C1 segment of cervical spinal cord (tissue), 14 donors: Measurements from ENCODE around the gene ATP11A.
"Not testable (repeated sequence)": the region's sequence is repeated elsewhere in the genome, so short reads cannot be mapped to it uniquely, and the experiment has no call there.

ENCODE experiments used
- DNase-seq, 14 donors: peaks; one replicate each; lab custom pipeline; 2025; lab: John Stamatoyannopoulos, UW

The ATP11A gene

DNA sequence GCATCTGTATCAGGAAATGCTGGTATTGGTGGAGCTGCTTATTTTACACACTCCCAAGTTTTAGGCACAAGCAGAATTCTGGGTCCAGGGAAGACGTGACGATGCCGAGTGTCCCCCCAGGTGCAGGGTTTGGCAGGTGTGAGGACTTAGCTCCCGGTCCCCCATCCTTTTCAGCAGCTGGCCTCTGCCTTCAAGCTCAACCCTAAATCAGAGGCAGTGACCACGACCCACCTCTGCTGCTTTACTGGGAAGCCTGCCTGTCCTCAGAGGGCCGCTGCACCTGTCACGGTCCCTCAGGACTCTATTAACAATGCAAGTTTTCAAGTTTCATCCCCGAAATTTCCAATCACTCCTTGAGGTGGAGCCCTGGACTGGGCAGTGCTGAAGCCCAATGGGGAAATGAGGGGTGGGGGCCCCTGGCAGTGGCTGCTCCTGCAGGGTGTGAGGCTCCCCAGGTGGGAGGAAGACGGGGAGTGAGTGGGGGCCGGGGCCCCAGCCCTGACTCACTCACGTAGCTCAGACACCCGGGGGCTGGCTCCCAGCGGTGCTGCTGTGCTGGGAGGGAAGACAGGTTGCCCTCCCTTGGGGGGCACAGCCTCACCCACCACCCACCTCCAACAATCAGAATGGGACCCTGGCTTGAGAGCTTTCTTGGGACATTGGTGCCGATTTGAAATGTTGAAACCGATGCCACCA, 186.6 kb downstream of the ATP11A start:
- DNase-seq, result no peak

DNA sequence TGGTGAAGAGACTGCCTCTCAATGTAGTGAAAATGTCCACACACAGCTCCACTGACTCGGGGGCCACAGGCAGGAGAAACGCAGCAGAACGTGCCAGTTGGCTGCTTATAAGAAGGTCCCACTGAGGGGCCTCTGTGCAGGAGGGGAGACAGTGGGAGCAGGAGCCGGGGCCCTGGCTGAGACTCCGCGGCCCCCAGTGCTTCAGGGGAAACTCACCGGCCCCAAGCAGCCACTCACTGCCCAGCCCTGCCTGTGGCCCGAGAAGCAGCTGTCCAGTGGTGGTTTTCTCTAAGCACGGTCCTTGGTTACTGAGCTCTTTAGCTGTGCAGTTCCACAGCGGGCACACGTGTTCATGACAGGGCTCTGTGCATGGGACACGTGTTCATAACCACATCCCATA, 187.2 kb downstream of the ATP11A start:
- DNase-seq, result no peak

GRCh38 chr13:112877539-112877938, 187.7 kb downstream of the ATP11A start:
- DNase-seq, result no peak

DNA sequence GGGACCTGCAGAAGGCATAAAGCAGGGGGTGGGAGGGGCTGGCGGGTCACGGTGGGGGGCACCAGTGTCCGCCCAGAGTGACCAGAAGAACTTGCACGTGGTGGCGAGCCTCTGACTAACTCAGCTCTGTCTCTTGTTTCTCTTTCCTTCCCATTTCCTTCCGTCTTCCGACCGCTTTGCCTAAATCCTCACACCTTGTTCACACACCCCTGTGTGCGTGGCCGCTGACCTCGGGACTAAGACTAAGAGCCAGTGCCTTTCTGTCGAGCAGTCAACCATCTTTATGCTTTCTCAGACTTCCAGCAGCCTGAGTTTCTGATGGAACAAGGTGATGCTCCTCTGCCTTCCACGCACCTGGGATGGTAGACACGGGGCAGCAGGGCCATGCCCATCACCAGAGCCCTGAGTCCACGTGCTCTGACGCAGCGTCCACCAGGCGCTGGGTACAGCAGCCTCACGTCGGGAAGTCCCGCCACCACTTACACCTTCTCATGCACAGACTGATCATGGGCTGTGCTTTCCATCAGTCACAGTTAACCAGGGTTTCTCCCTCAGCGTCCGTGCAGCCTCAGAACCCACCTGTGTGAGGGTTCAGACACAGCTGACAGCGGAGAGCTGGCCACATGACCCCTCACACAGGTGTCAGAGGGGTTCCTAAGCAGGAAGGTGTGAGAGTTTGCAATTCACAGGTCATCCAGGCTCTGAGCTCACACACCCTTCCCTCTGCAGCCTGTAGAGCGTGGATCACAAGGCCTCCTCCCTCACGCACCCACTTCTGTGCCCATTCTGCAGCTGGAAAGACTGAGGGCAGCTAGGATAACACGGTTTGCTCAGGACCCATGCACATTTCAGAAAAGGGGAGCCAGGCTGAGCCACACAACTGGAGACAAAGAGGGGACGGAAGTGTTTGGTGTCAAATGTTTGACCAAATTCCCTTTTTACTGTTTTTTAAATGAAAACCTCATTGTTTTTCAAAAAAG, 188.4 kb downstream of the ATP11A start:
- DNase-seq, result no peak

DNA sequence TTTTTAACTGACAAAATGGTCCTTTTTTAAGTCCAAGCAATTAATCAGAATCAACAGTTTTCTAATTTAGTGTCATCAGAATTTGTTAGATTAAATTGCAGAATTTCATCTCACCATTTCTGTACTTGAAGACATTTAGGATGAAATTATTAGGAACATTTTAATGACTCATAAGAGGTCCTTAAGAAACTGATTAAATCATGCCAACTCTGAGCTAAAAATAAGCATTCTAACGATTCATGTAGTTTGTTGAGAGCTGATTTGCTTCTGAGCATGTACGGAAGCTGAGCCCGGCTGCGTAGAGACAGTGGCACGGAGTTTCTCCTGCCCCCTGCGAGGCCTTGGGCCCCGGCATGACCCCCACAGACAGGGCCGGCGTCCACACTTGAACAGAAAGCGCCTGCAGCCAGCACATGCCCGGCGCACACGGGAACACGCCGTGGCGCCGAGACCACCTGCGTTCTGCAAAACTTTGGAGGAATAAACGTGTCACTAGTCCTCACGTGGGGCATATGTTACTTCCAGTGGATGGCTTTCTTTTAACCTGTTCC, 189.5 kb downstream of the ATP11A start:
- DNase-seq, result no peak

- DNase-seq, result no peak
Observed at GRCh38 chr13:112880221-112880641, 190.4 kb downstream of the ATP11A start.

DNA sequence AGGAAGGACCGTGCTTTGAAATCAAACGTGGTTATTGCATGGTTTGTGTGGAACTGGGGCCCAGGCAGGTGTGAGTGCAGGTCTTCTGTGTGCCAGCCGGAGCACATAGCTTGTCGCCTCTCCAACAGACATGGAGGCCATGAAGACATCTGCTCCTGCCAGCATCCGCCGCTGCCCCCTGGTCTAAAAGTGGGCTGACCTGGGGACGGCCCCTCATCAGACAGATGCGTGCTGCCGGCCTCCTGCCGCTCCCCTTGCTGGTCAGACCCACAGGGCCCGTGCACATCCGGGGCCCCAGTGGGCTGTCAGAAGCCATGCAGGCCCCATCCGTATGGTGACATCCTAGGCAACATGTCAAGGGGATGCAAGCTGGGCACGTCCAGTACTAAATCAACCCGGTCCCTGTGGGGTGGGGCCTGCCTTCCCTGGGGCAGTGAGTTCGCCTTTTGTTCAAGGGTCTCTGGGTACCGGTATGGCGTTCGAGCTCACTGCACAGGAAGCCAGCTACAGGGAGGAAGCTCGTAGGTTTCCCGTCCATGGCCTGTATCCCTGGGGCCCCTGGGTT, 191.2 kb downstream of the ATP11A start:
- no peak for DNase-seq

GRCh38 chr13:112881656-112882554, 192.1 kb downstream of the ATP11A start:
- DNase-seq, result no peak

DNA sequence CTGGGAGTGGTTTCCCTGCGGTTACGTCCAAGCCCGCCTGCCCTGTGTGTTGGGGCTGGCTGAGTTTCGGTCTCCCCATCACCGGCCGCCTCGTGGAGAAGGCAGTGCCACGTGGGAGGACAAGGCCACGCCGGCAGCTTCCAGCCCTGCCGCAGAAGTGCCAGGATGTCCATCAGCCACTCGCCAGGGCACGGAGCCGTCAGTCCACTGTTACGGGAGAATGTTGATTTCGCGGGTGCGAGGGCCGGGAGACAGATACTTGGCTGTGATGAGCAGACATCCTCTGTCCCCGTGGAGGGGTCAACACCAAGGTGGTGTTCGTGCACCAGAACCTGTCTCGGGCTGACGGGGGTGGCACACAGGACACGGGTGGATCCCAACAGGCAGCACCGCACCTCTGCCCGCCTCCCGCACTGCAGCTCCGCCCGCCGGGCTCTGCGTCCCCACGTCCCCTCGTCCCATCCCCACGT, 192.8 kb downstream of the ATP11A start:
- no peak for DNase-seq

DNA sequence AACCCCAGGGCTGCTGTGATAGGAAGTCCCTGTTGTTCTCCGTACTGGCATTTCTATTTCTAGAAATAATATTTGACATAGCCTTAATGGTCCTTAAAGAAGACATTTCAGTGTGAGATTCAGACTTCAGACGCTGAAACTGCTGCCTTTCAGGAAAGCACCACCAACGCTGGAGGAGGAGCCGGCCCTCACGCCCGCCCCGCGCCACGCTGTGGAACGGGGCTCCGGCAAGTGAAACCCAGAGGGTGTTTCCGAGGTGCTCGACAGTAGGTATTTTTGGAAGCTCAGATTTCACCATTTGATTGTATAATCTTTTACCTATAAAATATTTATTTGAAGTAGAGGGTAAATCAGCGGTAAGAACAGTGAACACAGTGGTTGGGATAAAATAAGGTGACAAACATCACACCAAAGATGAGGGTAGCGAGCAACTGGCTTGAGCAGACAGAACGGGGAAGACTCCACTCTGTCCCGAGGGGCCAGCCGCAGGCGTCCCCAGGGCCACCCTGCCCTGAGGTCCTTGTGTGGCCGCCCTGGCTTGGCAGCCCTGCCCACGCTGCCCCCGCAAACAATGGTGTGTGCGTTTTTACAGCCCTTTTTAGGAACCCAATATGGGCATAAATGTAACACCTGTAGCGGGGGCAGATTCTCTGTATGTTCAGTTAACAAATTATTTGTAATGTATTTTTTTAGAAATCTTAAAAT, 193.6 kb downstream of the ATP11A start:
- DNase-seq, result no peak

GRCh38 chr13:112884700-112885099, 194.9 kb downstream of the ATP11A start:
- not testable (repeated sequence) for DNase-seq

DNA sequence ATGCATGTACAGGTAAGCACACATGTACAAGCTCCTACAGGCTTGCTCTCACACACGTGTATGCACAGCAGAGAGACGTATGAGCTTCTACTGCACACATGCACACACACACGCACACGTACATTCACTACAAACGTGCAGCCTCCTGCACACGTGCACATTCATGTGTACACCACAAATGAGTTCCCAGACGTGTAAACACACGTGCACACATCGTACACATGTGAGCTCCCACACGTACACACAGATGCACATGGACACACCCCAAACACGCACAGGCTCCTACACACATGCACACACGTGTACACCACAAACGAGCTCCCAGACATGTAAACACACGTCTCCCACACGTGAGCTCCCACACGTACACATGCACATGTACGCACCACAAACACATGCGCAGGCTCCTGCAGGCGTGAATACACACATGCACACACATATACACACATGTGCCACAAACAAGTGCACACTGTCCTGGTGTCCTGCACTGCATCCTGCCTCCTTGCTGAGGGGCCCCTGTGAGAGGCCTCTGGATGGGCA, 195.5 kb downstream of the ATP11A start:
- DNase-seq, result no peak

- peak in 2 of 14 donors; percentile 20 to 23 for DNase-seq
Observed at GRCh38 chr13:112885782-112886268, 196.0 kb downstream of the ATP11A start.

GRCh38 chr13:112887151-112887550, 197.3 kb downstream of the ATP11A start:
- no peak for DNase-seq

DNA sequence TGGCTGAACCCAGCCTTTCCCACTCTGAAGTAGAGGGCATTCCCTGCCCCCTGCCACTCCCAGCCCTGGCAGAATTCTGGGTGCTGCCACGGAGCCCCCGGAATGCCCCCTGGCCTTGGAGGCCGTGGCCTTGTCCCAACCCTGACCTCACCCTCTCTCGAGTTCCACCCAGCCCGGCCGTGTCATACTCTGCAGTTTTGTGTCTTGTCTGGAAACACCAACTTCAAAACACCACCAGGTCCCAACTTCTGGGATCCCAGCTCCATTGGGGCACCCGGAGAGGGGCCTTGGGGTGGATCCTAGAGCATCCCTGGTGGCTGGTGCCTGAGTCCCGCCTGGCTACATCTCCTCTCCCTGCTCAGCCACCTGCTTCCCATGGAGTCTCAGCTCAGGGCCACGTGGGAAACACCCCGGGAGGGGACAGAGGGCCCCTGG, 197.7 kb downstream of the ATP11A start:
- DNase-seq, result no peak

DNA sequence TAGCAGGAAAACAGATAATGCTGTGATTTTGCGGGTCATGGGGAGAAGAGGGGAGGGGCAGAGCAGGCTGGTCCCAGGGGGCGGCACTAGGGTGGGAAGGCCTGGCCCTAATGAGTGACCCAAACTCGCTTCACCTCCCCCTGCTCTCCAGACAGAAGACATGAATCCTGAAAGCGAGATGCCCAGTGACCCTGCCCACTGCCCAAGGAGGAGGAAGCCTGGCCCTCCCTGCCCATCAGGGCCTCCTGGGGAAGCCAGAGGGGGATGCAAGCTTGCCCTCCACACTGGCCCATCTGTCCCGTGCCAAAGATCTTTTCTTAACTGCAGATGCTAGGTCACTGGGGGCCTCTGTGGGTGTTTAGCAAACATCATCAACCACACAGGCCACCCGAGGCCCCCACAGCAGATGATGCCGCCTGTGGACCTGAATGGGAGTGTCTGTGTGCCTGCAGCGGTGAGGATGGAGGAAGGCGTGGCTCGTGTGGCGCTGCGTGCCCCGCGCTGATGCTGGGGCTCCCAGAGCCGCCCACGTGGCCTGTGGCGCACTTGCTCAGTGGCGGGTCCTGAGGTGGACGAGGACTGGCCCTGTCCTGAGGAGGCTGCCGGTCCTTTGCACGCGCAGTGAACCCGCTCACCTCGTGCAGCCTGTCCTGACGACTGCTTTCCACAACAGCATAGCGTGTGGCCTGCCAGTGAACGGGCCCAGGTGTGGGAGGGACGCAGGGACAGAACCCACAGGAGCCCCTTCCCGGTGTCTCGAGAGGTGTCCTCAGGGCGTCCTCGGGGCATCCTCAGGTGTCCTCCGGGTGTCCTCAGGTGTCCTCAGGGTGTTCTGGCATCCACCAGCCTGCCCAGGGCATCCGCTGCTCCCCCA, 198.6 kb downstream of the ATP11A start:
- DNase-seq, result no peak

- no peak for DNase-seq
Observed at GRCh38 chr13:112889351-112890290, 199.8 kb downstream of the ATP11A start.
